Lower leg skin (tissue), 4 donors: ENCODE data around the gene RAP1GAP2. TPM values are rescaled to one million over a fixed set of nuclear protein-coding genes. Genes with fewer than 3 reads are reported as not detected.
A peak's percentile ranks its signal among the peaks of the same experiment; 100 is the strongest.
"Not testable (repeated sequence)": the region's sequence is repeated elsewhere in the genome, so short reads cannot be mapped to it uniquely, and the experiment has no call there.

ENCODE experiments used
- DNase-seq, 2 donors: peaks; one replicate each; pipeline ENCODE4 v3.0.0-alpha.2; 2019; ENCODE audit warnings: low spot score in 2 of 2
- H3K4me3 ChIP-seq: fragments of 200-600 bp; sonication (generic); 2 replicates; pipeline ENCODE4 v1.5.1; 2017; ENCODE audit warnings: mild to moderate bottlenecking, low read depth; ENCODE audit not compliant: poor library complexity, severe bottlenecking
- POLR2A ChIP-seq, 2 donors: fragments of 450-650 bp; IDR thresholded peaks; one replicate each; pipeline ENCODE4 v1.6.1; 2016 to 2017; ENCODE audit warnings: antibody characterized with exemption in 2 of 2, mild to moderate bottlenecking in 1 of 2, moderate library complexity in 1 of 2
- WGBS, 2 donors: methylation state at CpG; one replicate each; pipeline ENCODE4 v1.1.5; 2018; 5-methylcytosine and 5-hydroxymethylcytosine counted together
- intact Hi-C: fragments of 100-400 bp; cut with DNase I; formaldehyde crosslinking; loops from one replicate; pipeline ENCODE4 v1.15.0; 2023; ENCODE audit warnings: low total_unique reads
- total RNA-seq, 4 donors: library from RNA; depleted of rRNA; stranded (reverse); fragments of >200 nt; gene quantifications; one replicate each; pipeline ENCODE4 v1.1.0, GENCODE V29; 2016
- TF ChIP-seq, protein P1 (sequence below), 3 donors: fragments of 450-650 bp; IDR thresholded peaks; one replicate each; pipeline ENCODE4 v1.5.1; 2016; ENCODE audit warnings: antibody characterized with exemption in 3 of 3, mild to moderate bottlenecking in 3 of 3, moderate library complexity in 2 of 3

RAP1GAP2 gene
- total RNA-seq, 4 donors from 2014 or later: 9.2 to 15.3 (median 12.8) TPM

- 35 to 44% methylated on average over 6 of the region's 6 CpGs for WGBS, 2 donors
- H3K4me3 ChIP-seq: no peak overlapping the region
- DNase-seq: no peak
- intact Hi-C loops: no loop called here
- TF ChIP-seq, protein P1, sequence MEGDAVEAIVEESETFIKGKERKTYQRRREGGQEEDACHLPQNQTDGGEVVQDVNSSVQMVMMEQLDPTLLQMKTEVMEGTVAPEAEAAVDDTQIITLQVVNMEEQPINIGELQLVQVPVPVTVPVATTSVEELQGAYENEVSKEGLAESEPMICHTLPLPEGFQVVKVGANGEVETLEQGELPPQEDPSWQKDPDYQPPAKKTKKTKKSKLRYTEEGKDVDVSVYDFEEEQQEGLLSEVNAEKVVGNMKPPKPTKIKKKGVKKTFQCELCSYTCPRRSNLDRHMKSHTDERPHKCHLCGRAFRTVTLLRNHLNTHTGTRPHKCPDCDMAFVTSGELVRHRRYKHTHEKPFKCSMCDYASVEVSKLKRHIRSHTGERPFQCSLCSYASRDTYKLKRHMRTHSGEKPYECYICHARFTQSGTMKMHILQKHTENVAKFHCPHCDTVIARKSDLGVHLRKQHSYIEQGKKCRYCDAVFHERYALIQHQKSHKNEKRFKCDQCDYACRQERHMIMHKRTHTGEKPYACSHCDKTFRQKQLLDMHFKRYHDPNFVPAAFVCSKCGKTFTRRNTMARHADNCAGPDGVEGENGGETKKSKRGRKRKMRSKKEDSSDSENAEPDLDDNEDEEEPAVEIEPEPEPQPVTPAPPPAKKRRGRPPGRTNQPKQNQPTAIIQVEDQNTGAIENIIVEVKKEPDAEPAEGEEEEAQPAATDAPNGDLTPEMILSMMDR (IDR thresholded peaks at IDR 0.05): no peak
- no peak for TF ChIP-seq POLR2A (IDR thresholded peaks at IDR 0.05)
Observed at GRCh38 chr17:2782055-2782454, 14.2 kb upstream of the RAP1GAP2 start.

DNA sequence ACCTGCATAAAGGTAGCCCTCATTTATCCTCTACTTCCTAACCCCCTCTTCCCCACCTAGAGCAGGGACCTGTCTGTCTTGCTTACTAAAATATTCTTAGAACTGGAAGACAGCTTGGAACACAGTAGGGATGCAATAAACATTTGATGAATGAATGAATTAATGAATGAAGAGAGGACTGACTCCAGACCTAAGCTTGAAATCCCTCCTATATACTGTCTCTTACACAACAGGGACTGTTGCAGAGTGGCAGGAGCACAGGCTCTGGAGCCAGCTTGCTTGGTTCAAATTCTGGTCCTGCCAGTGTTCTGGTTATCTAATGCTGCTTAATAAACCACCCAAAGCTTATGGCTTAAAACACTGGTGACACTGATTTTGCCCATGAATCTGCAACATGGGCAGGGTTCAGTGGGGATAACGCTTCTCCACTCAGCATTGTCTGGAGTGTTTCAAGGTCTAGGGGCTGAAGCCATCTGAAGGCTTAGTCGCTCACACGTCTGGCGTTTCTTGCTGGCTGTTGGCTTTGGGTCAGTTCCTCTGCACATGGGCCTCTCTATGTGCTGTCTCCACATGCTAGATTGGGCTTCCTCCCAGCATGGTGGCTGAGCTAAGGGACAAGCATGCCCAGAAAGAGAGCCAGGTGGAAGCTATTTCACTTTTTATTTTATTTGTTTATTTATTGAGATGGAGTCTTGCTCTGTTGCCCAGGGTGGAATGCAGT, 12.8 kb upstream of the RAP1GAP2 start:
- H3K4me3 ChIP-seq: no peak overlapping the region
- TF ChIP-seq, protein P1 (IDR thresholded peaks at IDR 0.05): no peak
- TF ChIP-seq POLR2A (IDR thresholded peaks at IDR 0.05): no peak
- 94 to 96% methylated on average over 4 of the region's 4 CpGs for WGBS, 2 donors
- no peak for DNase-seq
- intact Hi-C loops: no loop called here

DNA sequence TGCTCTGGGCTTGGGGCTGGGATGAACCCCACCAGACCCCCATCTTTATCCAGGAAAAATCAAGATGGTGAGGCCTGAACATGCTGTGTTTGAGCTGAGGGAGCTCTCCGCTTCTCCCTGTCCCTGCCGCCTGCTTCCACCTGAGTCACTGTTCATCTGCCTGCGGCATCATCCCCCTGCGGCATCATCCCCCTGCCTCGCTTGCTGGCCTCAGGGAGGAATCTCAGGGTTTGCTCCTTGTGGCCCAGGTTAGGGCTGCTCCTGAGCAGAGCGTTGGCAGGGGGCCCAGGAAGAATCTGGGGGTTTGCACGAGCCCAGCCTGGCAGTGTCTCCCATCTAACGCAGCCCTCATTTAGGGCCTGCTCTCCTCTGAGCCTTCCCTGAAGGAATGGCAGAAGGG, 11.4 kb upstream of the RAP1GAP2 start:
- WGBS, 2 donors: 76 to 86% methylated on average over 8 of the region's 8 CpGs
- intact Hi-C loops: no loop called here
- TF ChIP-seq, protein P1 (IDR thresholded peaks at IDR 0.05): no peak
- TF ChIP-seq POLR2A (IDR thresholded peaks at IDR 0.05): no peak
- no peak overlapping the region for H3K4me3 ChIP-seq
- DNase-seq: no peak

DNA sequence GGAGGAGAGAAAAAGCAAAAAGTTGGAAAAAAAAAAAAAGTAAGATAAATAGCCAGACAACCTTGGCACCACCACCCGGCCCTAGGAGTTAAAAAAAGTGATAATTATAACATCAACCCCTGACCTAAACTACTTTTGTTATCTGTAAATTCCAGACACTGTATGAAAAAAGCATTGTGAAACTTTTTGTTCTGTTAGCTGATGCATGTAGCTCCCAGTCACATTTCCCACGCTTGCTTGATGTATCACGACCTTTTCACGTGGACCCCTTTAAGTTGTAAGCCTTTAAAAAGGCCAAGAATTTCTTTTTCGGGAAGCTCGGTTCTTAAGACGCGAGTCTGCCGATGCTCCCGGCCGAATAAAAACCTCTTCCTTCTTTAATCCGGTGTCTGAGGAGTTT, 10.9 kb upstream of the RAP1GAP2 start:
- H3K4me3 ChIP-seq, DNase-seq, intact Hi-C loops: not testable (repeated sequence)
- 84 to 85% methylated on average over 12 of the region's 12 CpGs for WGBS, 2 donors

GRCh38 chr17:2786176-2786881, 9.9 kb upstream of the RAP1GAP2 start:
- peak; percentile 78 to 94 for DNase-seq
- intact Hi-C loops: no loop called here
- H3K4me3 ChIP-seq: no peak overlapping the region
- whole genome bisulfite sequencing, 2 donors: 24 to 26% methylated on average over 21 of the region's 21 CpGs
- no peak for TF ChIP-seq POLR2A (IDR thresholded peaks at IDR 0.05)
- TF ChIP-seq, protein P1 (IDR thresholded peaks at IDR 0.05): no peak

DNA sequence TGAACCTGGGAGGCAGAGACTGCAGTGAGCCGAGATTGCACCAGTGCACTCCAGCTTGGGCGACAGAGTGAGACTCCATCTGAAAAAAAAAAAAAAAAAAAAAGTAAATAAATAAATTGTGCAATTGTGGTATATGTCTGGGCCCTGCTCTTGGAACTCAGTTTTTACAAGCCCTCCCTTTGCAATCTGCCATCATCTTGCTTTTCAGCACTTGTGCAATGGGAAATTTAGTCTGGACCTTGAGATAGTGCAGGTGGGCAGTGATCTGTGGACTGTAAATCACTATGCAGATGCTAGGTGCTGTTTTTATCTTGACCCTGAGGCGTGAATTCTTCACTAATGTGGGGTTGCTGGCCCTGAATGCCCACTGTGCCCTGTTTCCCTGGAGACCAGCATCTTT, 6.5 kb upstream of the RAP1GAP2 start:
- TF ChIP-seq, protein P1 (IDR thresholded peaks at IDR 0.05): no peak
- TF ChIP-seq POLR2A (IDR thresholded peaks at IDR 0.05): no peak
- intact Hi-C loops: no loop called here
- WGBS, 2 donors: 52 to 68% methylated on average over 3 of the region's 3 CpGs

More for the DNA sequence above, 6.5 kb upstream of the RAP1GAP2 start:
- DNase-seq: no peak
- no peak overlapping the region for H3K4me3 ChIP-seq
